ENCODE measurements around the gene TBX2.

GRCh38 chr17:61420745-61421398 lies 21.2 kb downstream of the TBX2 start:
- no peak for TF ChIP-seq CTCF (conservative IDR thresholded peaks at IDR 0.05; ENCODE audit: low read depth, low read length)
- TF ChIP-seq CHD1 (IDR thresholded peaks at IDR 0.05; ENCODE audit: low read depth, low read length), result no peak
- no peak for TF ChIP-seq MXI1 (IDR thresholded peaks at IDR 0.05; ENCODE audit: borderline replicate concordance, low read depth, low read length)
- TF ChIP-seq USF2 (IDR thresholded peaks at IDR 0.05; ENCODE audit: low read depth, low read length), result no peak
- no peak for TF ChIP-seq RAD21 (IDR thresholded peaks at IDR 0.05; ENCODE audit: low read length)
